ENCODE results near the gene CCDC90B. TPM values are rescaled to one million over a fixed set of nuclear protein-coding genes. Genes with fewer than 3 reads are reported as not detected.

The CCDC90B gene
- total and polyA plus RNA-seq, 2 of the 13 experiments (the other 11 are each of a cell fraction or from before 2014, with no cell fraction given), result 17.1 to 46.1 TPM

DNA sequence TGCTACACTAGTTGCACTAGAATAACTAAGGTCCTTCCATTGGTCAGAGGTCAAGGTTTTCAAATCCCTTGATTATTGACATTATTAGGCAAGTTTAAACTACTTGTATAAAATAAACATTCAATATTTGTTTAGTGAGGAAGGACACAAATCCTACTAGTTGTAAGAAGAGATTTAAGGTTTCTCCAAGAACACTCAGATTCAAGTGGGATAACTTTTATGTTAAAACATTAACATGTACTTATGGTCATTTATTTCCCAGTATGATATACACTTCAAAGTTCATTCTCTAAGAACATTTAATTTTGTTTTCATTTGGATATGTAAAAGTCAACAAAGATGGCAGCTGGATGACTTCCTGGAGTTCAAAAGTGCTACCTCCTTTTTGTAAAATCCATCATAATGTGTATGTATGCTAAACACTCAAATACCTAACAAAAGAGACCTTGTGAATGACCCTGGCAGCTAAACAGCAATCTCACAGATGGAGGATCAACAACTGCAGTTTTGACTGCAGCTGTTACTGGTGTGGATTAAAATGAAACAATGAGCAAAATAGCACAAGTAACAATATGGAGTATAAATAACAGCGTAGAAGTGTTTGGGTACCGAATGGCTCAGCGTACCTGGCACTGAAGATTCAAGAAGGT, 1.5 kb downstream of the CCDC90B start (continued):
- TF ChIP-seq RFX1 (IDR thresholded peaks at IDR 0.05) (no peak), HNF4G (IDR thresholded peaks at IDR 0.05; ENCODE audit: borderline replicate concordance, low read depth, low read length) (no peak), HNF4G (CRISPR knock-in tag; IDR thresholded peaks at IDR 0.05; ENCODE audit: borderline replicate concordance, low read depth) (no peak), ZNF549 (CRISPR knock-in tag; IDR thresholded peaks at IDR 0.05) (no peak), ZNF724P (CRISPR knock-in tag; IDR thresholded peaks at IDR 0.05; ENCODE audit: borderline replicate concordance) (no peak), KLF15 (CRISPR knock-in tag; IDR thresholded peaks at IDR 0.05; ENCODE audit: borderline replicate concordance) (no peak), ZNF329 (CRISPR knock-in tag; IDR thresholded peaks at IDR 0.05; ENCODE audit: low read depth) (no peak), ARHGAP35 (CRISPR knock-in tag; IDR thresholded peaks at IDR 0.05; ENCODE audit: borderline replicate concordance) (no peak), CEBPG (CRISPR knock-in tag; IDR thresholded peaks at IDR 0.05) (peak; percentile 46; the same call in 1 of the 2 replicates), MEF2D (CRISPR knock-in tag; IDR thresholded peaks at IDR 0.05) (no peak), NFYC (CRISPR knock-in tag; IDR thresholded peaks at IDR 0.05) (no peak), ZNF761 (CRISPR knock-in tag; conservative IDR thresholded peaks at IDR 0.05) (no peak), BRD4 (CRISPR knock-in tag; IDR thresholded peaks at IDR 0.05) (no peak), FOXK1 (CRISPR knock-in tag; IDR thresholded peaks at IDR 0.05; ENCODE audit: borderline replicate concordance, low read depth) (no peak), TCF7 (IDR thresholded peaks at IDR 0.05; ENCODE audit: low read depth) (peak; percentile 35; the same call in 1 of the 2 replicates), ZNF780A (CRISPR knock-in tag; IDR thresholded peaks at IDR 0.05) (no peak), IRF2 (CRISPR knock-in tag; IDR thresholded peaks at IDR 0.05) (no peak)
- TF ChIP-seq, protein P1, sequence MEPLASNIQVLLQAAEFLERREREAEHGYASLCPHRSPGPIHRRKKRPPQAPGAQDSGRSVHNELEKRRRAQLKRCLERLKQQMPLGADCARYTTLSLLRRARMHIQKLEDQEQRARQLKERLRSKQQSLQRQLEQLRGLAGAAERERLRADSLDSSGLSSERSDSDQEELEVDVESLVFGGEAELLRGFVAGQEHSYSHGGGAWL (CRISPR knock-in tag; IDR thresholded peaks at IDR 0.05), result no peak
- TF ChIP-seq, protein P2, sequence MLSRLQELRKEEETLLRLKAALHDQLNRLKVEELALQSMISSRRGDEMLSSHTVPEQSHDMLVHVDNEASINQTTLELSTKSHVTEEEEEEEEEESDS (CRISPR knock-in tag; IDR thresholded peaks at IDR 0.05; ENCODE audit: borderline replicate concordance), result no peak
- TF ChIP-seq, protein P3, sequence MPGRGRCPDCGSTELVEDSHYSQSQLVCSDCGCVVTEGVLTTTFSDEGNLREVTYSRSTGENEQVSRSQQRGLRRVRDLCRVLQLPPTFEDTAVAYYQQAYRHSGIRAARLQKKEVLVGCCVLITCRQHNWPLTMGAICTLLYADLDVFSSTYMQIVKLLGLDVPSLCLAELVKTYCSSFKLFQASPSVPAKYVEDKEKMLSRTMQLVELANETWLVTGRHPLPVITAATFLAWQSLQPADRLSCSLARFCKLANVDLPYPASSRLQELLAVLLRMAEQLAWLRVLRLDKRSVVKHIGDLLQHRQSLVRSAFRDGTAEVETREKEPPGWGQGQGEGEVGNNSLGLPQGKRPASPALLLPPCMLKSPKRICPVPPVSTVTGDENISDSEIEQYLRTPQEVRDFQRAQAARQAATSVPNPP (CRISPR knock-in tag; IDR thresholded peaks at IDR 0.05), result no peak

Measured in HepG2 (cell line).